GM23248 (cell line): ENCODE data around the gene SPINK5.

Experiments
- EZH2 ChIP-seq: fragments of 200-600 bp; sonication (generic); IDR thresholded peaks from 2 replicates; pipeline ENCODE4 v1.6.1; 2018; ENCODE audit warnings: antibody characterized with exemption, mild to moderate bottlenecking; ENCODE audit not compliant: insufficient read depth, poor library complexity, severe bottlenecking
- EZH2phosphoT487 ChIP-seq: fragments of 200-600 bp; sonication (generic); IDR thresholded peaks from 2 replicates; pipeline ENCODE4 v1.6.1; 2018; ENCODE audit warnings: antibody characterized with exemption, moderate library complexity, mild to moderate bottlenecking, low read depth; ENCODE audit not compliant: insufficient read depth

DNA sequence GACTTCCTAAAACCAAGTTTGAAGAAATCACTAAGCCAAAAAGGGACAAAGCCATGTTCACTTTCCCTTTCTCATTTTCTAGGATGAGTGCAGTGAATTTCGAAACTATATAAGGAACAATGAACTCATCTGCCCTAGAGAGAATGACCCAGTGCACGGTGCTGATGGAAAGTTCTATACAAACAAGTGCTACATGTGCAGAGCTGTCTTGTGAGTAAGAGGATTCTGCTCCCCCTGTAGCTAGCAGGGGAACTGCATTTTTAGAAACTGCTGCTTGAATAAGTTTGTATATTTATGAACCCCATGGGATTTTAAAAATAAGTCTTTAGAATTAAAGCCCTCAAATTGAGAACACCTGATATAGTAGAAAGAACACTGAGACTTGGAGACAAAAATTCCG is 61.9 kb downstream of the SPINK5 start:
- no peak for TF ChIP-seq EZH2
- TF ChIP-seq EZH2phosphoT487, result no peak
